ENCODE results near the gene KLHL5.

KLHL5 gene

DNA sequence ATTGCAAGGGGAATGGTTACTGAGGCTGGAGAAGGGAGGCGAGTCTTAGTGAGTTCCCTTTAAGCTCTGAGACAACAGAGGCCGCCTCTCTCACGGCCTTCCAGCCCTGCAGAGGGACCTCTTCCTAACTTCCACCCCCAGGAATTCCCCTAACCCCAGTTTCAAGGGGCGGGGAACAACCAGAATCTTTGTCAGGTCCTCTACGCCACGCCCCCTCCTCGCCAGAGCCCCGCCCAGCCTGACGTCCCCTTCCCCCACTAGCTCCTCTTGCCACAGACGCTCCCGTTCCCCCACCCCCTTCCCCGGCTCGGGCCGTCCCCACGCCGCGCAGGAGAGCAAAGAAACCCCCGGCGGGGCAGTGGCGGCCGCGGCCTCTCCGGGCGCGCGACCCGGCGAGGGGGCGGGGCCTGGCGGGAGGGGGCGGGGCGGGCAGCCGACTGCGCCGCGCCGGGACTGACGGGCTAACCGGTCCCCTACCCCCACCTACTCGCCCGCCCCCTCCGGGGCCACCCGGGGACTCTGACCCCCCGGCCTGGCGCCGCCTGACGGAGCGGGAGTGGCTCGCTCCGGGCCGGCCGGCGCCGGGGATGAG is 17.6 kb upstream of the KLHL5 start:
- DNase-seq (ENCODE audit: low read depth) = peak; percentile 90

DNA sequence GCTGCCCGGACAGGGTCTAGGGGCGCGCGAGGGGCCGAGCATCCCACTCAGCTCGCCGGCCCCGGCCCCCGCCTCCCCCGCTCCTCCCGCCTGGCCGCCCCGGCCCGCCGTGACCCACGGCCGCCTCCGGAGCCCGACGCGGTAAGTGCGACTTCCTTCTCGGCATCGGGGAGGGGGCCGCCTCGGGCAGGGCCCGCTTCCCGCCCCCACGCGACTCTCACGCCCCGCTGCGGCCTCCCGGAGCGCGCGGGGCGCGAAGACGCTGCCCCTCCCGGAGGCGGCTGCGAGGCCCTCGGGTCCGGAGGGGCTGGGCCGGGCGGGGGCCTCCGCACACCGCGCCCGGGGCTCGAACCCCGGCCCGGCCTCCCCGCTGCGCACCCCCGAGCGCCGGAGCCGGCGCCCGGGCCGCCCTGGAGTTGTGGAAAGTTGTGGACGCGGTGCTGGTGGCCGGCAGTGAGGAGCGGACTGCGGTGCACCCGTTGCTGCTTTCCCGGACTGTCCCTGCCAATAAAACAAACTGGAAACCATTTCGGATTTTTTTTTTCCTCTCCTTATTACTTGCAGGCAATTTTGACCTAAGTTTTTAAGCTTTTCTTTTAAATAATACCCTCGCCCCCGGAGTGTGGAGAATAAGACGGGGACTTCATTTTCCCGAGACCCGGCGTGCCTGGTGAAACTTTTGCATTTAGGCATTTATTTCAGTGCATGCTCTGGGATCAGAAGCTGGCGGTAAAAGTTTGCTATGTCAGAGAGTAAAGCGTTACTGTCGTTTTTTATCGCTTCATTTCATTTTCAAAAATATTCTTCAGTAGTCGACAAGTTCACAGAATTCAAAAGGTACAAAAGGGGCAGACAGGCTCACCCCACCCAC is 16.8 kb upstream of the KLHL5 start:
- DNase-seq (ENCODE audit: low read depth) = peak; percentile 50

GRCh38 chr4:39045827-39046221 is 16.2 kb upstream of the KLHL5 start:
- DNase-seq (ENCODE audit: low read depth) = peak; percentile 48

- DNase-seq (ENCODE audit: low read depth) = peak; percentile 71
These were observed 15.8 kb upstream of the KLHL5 start for GRCh38 chr4:39046249-39046648.

DNA sequence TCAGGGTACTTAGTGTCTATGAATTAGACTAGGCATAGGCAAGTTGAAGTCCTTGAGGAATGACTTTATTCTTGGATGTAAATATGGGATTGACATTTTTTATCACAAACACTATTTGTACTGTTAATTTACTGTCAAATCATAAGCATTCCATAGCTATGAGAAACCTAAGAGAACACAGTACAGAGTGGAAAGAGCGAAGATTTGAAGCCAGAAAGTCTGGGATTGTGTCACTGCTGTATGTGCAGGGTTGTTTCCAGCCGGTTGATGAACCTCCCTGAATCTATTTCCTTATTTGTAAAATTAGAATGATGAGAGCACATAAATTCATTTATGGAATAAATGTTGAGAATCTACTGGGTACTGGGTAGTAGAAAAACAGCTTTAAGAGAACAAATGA is 14.4 kb upstream of the KLHL5 start:
- no peak for DNase-seq (ENCODE audit: low read depth)

GRCh38 chr4:39048311-39048710 is 13.7 kb upstream of the KLHL5 start:
- DNase-seq (ENCODE audit: low read depth) = no peak

DNA sequence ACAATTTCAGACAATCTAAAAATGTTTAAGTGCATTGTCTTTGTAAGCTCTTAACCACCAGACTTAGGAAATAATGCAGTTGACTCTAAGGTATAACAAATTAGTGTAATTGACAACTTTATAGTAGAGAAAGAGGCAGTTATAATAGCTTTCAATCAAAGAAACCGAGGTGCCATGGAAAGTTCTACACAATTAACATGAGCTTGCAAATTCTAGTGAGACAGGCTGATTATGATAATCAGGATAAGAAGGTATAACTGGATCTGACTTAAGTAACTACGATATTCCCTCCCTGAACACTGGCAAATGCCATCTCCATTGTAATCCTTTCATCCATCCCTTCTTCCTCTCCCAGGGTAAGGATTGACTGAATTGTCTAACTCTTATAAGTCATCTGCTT is 11.4 kb upstream of the KLHL5 start:
- DNase-seq (ENCODE audit: low read depth) = no peak

GRCh38 chr4:39051492-39051891 is 10.5 kb upstream of the KLHL5 start:
- no peak for DNase-seq (ENCODE audit: low read depth)

GRCh38 chr4:39053983-39054382 is 8.0 kb upstream of the KLHL5 start:
- DNase-seq (ENCODE audit: low read depth) = no peak

- no peak for DNase-seq (ENCODE audit: low read depth)
These were observed 7.5 kb upstream of the KLHL5 start for GRCh38 chr4:39054497-39054896.

GRCh38 chr4:39056023-39056422 is 6.0 kb upstream of the KLHL5 start:
- no peak for DNase-seq (ENCODE audit: low read depth)

DNA sequence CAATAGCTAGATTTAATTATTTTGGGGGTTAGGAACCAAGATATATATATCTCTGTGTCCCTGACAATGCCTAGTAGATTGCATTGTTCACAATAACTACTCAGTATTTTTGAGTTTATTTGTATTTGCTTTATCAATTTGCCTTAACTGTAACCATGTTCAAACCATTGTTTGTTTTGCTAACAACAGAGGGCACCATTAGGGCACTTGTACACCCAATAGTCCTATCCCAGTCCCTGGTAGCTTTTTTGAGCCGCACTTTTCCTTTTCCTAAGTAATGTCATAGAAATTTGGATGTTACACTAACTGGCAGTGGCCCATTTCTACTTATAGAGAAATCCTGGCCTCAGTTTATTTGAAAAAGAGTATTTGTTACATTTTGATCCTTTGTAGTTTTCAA is 575 bp upstream of the KLHL5 start:
- no peak for DNase-seq (ENCODE audit: low read depth)

- no peak for DNase-seq (ENCODE audit: low read depth)
These were observed 702 bp downstream of the KLHL5 start for GRCh38 chr4:39062770-39063097.

DNA sequence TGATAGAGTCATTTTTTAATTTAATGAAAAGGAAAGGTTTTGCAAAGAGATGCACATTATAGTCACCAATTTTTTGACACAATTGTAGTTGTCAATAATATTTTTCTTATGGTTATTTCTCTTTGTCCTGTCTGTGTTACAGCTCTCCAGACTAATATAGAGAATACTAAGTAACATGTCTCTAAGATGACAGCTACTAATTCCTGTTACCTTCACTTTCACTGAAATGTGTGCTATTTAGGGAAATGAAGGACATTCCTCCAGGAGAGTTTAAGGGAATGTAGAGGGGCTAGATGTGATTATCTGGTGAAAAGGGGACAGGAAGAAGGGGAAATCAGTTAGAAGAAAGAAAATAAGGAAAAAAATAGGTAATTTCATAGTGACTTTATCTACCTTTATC is 1.4 kb downstream of the KLHL5 start:
- no peak for DNase-seq (ENCODE audit: low read depth)

DNA sequence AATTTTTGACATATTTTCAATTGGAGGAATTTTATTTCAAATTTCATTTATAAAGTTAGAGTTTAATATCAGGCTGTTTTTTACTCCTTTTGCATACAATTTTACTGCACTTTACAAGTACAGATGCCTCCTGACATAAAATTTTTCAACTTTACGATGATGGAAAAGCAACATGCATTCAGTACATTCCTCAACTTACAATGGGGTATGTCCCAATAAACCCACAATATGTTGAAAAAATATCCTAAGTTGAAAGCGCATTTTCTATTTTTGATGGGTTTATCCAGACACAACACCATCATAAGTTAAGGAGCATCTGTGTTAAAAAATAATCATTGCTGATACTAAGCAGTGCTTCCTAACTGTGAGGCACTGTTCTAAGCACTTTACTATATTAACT is 4.3 kb downstream of the KLHL5 start:
- no peak for DNase-seq (ENCODE audit: low read depth)

- no peak for DNase-seq (ENCODE audit: low read depth)
These were observed 5.0 kb downstream of the KLHL5 start for GRCh38 chr4:39067031-39067430.

DNA sequence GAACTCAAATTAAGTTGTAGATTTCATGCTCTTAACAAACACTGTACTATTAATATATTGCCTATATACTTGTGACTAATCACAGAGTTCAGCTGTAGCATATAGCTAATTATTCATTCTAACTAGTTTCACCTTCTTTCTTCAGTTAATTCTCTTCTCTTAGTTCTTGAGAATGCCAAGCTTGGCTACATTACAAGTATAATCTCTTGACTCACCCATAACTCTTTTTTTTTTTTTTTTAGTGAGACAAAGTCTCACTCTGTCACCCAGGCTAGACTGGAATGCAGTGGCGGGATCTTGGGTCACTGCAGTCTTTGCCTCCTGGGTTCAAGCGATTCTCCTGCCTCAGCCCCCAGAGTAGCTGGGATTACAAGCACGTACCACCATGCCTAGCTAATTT is 5.4 kb downstream of the KLHL5 start:
- no peak for DNase-seq (ENCODE audit: low read depth)

- DNase-seq (ENCODE audit: low read depth) = no peak
These were observed 6.9 kb downstream of the KLHL5 start for GRCh38 chr4:39068907-39069306.

DNA sequence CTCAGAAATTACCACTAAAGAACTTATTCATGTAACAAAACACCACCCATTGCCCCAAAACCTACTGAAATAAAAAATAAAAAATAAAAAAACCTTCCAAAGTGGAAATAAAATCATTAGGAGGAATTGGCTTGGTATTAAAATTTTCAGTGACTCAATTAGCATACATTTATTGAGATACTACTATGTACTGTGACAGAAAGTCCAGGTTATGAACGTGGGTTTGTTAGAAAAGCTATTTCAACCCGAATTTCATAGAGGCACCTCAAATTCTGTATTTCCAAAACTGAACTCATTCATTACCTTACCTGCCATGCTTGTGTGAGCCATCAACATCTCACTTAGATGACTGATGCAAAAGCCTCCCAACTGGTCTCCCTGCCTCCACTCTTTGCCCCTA is 16.8 kb downstream of the KLHL5 start:
- no peak for DNase-seq (ENCODE audit: low read depth)

GRCh38 chr4:39083164-39083563 is 21.1 kb downstream of the KLHL5 start:
- DNase-seq (ENCODE audit: low read depth) = peak; percentile 87

GRCh38 chr4:39085891-39086290 is 23.9 kb downstream of the KLHL5 start:
- peak; percentile 85 for DNase-seq (ENCODE audit: low read depth)

GRCh38 chr4:39096847-39097246 is 34.8 kb downstream of the KLHL5 start:
- no peak for DNase-seq (ENCODE audit: low read depth)

- no peak for DNase-seq (ENCODE audit: low read depth)
These were observed 35.3 kb downstream of the KLHL5 start for GRCh38 chr4:39097290-39097689.

DNA sequence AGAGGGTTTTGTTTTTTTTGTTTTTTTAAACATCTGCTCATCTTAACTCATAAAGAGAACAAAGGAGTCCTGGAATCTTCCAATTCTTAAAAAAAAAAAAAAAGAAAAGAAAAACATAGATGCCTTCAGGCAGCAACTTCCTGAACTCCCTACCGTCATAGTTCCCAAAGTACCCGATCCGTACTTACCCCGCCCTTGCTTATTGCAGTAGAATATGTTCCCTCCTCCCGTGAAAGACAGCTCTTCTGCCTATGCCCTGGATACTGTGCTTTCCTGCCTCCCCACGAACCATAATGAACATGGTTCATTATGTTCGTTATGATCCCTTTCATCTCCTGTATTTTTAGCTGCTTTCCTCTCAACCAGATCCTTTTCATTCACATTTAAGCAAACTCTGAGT is 40.3 kb downstream of the KLHL5 start:
- DNase-seq (ENCODE audit: low read depth) = no peak

Data from ELR (cell line).